HG03521 (cell line): ENCODE results near the gene LGI4.
"Not testable (repeated sequence)": the region's sequence is repeated elsewhere in the genome, so short reads cannot be mapped to it uniquely, and the experiment has no call there.

Experiments used
- ATAC-seq: cut with Tn5 transposase; IDR thresholded peaks from one replicate; pipeline ENCODE4 v1.9.1; 2021; ENCODE audit warnings: mild to moderate bottlenecking, moderate library complexity; ENCODE audit not compliant: unreplicated experiment

Gene LGI4

GRCh38 chr19:35142606-35143230 lies 7.9 kb upstream of the LGI4 start:
- ATAC-seq = no peak

- ATAC-seq = no peak
Measured at GRCh38 chr19:35141837-35142605, 7.2 kb upstream of the LGI4 start.

- peak; percentile 53 for ATAC-seq
Measured at GRCh38 chr19:35140962-35141836, 6.3 kb upstream of the LGI4 start.

- ATAC-seq = no peak
Measured at GRCh38 chr19:35140207-35140961, 5.5 kb upstream of the LGI4 start.

- ATAC-seq = no peak
Measured at GRCh38 chr19:35138305-35138892, 3.5 kb upstream of the LGI4 start, which contains the start of gene FXYD1. TSS of gene FXYD1 (plus strand) at chr19:35138824. CDS start at chr19:35140080, 1,256 bp downstream.

- no peak for ATAC-seq
Measured at GRCh38 chr19:35136977-35137702, 2.3 kb upstream of the LGI4 start.

- ATAC-seq = no peak
Measured at GRCh38 chr19:35136231-35136630, 1.4 kb upstream of the LGI4 start.

- ATAC-seq = no peak
Measured at GRCh38 chr19:35135389-35135909, 590 bp upstream of the LGI4 start.

GRCh38 chr19:35133826-35134225 lies 1.0 kb downstream of the LGI4 start:
- no peak for ATAC-seq

- no peak for ATAC-seq
Measured at GRCh38 chr19:35132254-35132653, 2.6 kb downstream of the LGI4 start.

GRCh38 chr19:35130761-35131720 lies 3.8 kb downstream of the LGI4 start:
- ATAC-seq = no peak

GRCh38 chr19:35129724-35130274 lies 5.1 kb downstream of the LGI4 start:
- not testable (repeated sequence) for ATAC-seq

- ATAC-seq = no peak
Measured at GRCh38 chr19:35128398-35129057, 6.3 kb downstream of the LGI4 start.

- ATAC-seq = no peak
Measured at GRCh38 chr19:35127871-35128270, 7.0 kb downstream of the LGI4 start.

GRCh38 chr19:35126624-35126959 lies 8.3 kb downstream of the LGI4 start:
- ATAC-seq = no peak

GRCh38 chr19:35125749-35126623 lies 8.9 kb downstream of the LGI4 start:
- no peak for ATAC-seq

GRCh38 chr19:35125270-35125717 lies 9.6 kb downstream of the LGI4 start:
- no peak for ATAC-seq
